ENCODE data around the gene RBM15B. TPM values are rescaled to one million over a fixed set of nuclear protein-coding genes. Genes with fewer than 3 reads are reported as not detected.
"Not testable (repeated sequence)": the region's sequence is repeated elsewhere in the genome, so short reads cannot be mapped to it uniquely, and the experiment has no call there.

The RBM15B gene
- total and polyA plus RNA-seq, 2 experiments from 2014 or later: 16.3 to 57.9 TPM

GRCh38 chr3:51362476-51362875 is 28.6 kb upstream of the RBM15B start:
- no peak overlapping the region for H3K4me3 Mint-ChIP-seq
- no peaks in the 10 kb centered on the region for H4K20me1 ChIP-seq (replicated peaks; ENCODE audit: insufficient read depth)

DNA sequence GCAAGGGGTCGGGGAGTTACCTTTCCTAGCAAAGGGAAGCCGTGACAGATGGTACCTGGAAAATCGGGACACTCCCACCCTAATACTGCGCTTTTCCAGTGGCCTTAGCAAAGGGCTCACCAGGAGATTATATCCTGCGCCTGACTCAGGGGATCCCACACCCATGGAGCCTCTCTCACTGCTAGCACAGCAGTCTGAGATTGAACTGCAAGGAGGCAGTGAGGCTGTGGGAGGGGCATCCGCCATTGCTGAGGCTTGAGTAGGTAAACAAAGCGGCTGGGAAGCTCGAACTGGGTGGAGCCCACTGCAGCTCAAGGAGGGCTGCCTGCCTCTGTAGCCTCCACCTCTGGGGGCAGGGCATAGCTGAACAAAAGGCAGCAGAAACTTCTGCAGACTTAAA is 22.8 kb upstream of the RBM15B start:
- not testable (repeated sequence) for H3K36me3 ChIP-seq (ENCODE audit: insufficient read depth); DNase-seq (ENCODE audit: low spot score); H3K27ac ChIP-seq (ENCODE audit: low read depth); H3K9me2 ChIP-seq (ENCODE audit: insufficient read depth); H3K4me1 ChIP-seq (ENCODE audit: insufficient read depth); H3K4me1 Mint-ChIP-seq; H3F3A ChIP-seq (replicated peaks; ENCODE audit: low read depth); H3K27ac Mint-ChIP-seq; ATAC-seq; H3K4me3 Mint-ChIP-seq; H3K27me3 ChIP-seq (ENCODE audit: insufficient read depth); H3K27me3 Mint-ChIP-seq (ENCODE audit: insufficient read depth, low read depth, poor library complexity); H3K79me2 ChIP-seq (replicated peaks; ENCODE audit: insufficient read depth); H3K4me2 ChIP-seq; H2AFZ ChIP-seq; H4K20me1 ChIP-seq (replicated peaks; ENCODE audit: insufficient read depth); H3K4me3 ChIP-seq
- Mint-ChIP-seq H3K9me3 (peaks cover 21% of the 10 kb centered on the region), H3K36me3 (ENCODE audit: low read depth) (peaks cover 22% of the 10 kb centered on the region)

More at GRCh38 chr3:51362476-51362875, 28.6 kb upstream of the RBM15B start:
- DNase-seq (ENCODE audit: low spot score): no peak
- no peak overlapping the region for H3K27ac Mint-ChIP-seq
- H3K4me2 ChIP-seq: no peak overlapping the region
- ATAC-seq: no peak
- H3K4me3 ChIP-seq: no peak overlapping the region
- no peaks in the 10 kb centered on the region for H3F3A ChIP-seq (replicated peaks; ENCODE audit: low read depth)
- H2AFZ ChIP-seq: no peak overlapping the region
- no peak for TF ChIP-seq EZH2phosphoT487 (IDR thresholded peaks at IDR 0.05; ENCODE audit: unreplicated experiment)
- no peak for TF ChIP-seq POLR2AphosphoS5 (IDR thresholded peaks at IDR 0.05; ENCODE audit: low read depth)
- TF ChIP-seq, protein P1, sequence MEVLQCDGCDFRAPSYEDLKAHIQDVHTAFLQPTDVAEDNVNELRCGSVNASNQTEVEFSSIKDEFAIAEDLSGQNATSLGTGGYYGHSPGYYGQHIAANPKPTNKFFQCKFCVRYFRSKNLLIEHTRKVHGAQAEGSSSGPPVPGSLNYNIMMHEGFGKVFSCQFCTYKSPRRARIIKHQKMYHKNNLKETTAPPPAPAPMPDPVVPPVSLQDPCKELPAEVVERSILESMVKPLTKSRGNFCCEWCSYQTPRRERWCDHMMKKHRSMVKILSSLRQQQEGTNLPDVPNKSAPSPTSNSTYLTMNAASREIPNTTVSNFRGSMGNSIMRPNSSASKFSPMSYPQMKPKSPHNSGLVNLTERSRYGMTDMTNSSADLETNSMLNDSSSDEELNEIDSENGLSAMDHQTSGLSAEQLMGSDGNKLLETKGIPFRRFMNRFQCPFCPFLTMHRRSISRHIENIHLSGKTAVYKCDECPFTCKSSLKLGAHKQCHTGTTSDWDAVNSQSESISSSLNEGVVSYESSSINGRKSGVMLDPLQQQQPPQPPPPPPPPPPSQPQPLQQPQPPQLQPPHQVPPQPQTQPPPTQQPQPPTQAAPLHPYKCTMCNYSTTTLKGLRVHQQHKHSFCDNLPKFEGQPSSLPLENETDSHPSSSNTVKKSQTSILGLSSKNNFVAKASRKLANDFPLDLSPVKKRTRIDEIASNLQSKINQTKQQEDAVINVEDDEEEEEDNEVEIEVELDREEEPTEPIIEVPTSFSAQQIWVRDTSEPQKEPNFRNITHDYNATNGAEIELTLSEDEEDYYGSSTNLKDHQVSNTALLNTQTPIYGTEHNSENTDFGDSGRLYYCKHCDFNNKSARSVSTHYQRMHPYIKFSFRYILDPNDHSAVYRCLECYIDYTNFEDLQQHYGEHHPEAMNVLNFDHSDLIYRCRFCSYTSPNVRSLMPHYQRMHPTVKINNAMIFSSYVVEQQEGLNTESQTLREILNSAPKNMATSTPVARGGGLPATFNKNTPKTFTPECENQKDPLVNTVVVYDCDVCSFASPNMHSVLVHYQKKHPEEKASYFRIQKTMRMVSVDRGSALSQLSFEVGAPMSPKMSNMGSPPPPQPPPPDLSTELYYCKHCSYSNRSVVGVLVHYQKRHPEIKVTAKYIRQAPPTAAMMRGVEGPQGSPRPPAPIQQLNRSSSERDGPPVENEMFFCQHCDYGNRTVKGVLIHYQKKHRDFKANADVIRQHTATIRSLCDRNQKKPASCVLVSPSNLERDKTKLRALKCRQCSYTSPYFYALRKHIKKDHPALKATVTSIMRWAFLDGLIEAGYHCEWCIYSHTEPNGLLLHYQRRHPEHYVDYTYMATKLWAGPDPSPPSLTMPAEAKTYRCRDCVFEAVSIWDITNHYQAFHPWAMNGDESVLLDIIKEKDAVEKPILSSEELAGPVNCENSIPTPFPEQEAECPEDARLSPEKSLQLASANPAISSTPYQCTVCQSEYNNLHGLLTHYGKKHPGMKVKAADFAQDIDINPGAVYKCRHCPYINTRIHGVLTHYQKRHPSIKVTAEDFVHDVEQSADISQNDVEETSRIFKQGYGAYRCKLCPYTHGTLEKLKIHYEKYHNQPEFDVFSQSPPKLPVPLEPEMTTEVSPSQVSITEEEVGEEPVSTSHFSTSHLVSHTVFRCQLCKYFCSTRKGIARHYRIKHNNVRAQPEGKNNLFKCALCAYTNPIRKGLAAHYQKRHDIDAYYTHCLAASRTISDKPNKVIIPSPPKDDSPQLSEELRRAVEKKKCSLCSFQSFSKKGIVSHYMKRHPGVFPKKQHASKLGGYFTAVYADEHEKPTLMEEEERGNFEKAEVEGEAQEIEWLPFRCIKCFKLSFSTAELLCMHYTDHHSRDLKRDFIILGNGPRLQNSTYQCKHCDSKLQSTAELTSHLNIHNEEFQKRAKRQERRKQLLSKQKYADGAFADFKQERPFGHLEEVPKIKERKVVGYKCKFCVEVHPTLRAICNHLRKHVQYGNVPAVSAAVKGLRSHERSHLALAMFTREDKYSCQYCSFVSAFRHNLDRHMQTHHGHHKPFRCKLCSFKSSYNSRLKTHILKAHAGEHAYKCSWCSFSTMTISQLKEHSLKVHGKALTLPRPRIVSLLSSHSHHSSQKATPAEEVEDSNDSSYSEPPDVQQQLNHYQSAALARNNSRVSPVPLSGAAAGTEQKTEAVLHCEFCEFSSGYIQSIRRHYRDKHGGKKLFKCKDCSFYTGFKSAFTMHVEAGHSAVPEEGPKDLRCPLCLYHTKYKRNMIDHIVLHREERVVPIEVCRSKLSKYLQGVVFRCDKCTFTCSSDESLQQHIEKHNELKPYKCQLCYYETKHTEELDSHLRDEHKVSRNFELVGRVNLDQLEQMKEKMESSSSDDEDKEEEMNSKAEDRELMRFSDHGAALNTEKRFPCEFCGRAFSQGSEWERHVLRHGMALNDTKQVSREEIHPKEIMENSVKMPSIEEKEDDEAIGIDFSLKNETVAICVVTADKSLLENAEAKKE (CRISPR knock-in tag; IDR thresholded peaks at IDR 0.05): no peak
- no peak for TF ChIP-seq CREB1 (CRISPR knock-in tag; IDR thresholded peaks at IDR 0.05; ENCODE audit: low read depth)
- TF ChIP-seq ZNF331 (CRISPR knock-in tag; IDR thresholded peaks at IDR 0.05; ENCODE audit: low read depth): no peak
- TF ChIP-seq EZH2 (IDR thresholded peaks at IDR 0.05; ENCODE audit: low read depth, unreplicated experiment): no peak
- no peak for TF ChIP-seq STAT1 (IDR thresholded peaks at IDR 0.05; ENCODE audit: unreplicated experiment)
- TF ChIP-seq JUNB (IDR thresholded peaks at IDR 0.05; ENCODE audit: unreplicated experiment): no peak
- no peak for TF ChIP-seq REST (IDR thresholded peaks at IDR 0.05; ENCODE audit: unreplicated experiment)
- peaks cover 3% of the 10 kb centered on the region for H3K27me3 Mint-ChIP-seq (ENCODE audit: insufficient read depth, low read depth, poor library complexity)
- H3K4me1 ChIP-seq (ENCODE audit: insufficient read depth): no peaks in the 10 kb centered on the region
- H3K9me3 Mint-ChIP-seq: peaks cover 10% of the 10 kb centered on the region
- H3K9me2 ChIP-seq (ENCODE audit: insufficient read depth): no peaks in the 10 kb centered on the region
- H3K27ac ChIP-seq (ENCODE audit: low read depth): no peak overlapping the region
- peaks cover 12% of the 10 kb centered on the region for H3K36me3 Mint-ChIP-seq (ENCODE audit: low read depth)
- no peaks in the 10 kb centered on the region for H3K79me2 ChIP-seq (replicated peaks; ENCODE audit: insufficient read depth)
- no peaks in the 10 kb centered on the region for H3K36me3 ChIP-seq (ENCODE audit: insufficient read depth)
- no peaks in the 10 kb centered on the region for H3K27me3 ChIP-seq (ENCODE audit: insufficient read depth)
- no peaks in the 10 kb centered on the region for H3K4me1 Mint-ChIP-seq
